Right kidney (tissue), 1 donor: ENCODE results near the gene CLSTN3.

Source experiments
- DNase-seq: peaks from one replicate; pipeline ENCODE4 v3.0.0-alpha.2; 2016

Gene CLSTN3

GRCh38 chr12:7125632-7126227 is 4.4 kb upstream of the CLSTN3 start:
- DNase-seq = no peak

- DNase-seq = no peak
These were observed 2.1 kb upstream of the CLSTN3 start for GRCh38 chr12:7127916-7128626.

- no peak for DNase-seq
These were observed 1.4 kb upstream of the CLSTN3 start, which contains the start of gene RBP5 for GRCh38 chr12:7128681-7129286. Gene RBP5 (minus strand): TSS chr12:7128889. CDS start chr12:7128775, 114 bp downstream.

GRCh38 chr12:7129287-7129871 is 792 bp upstream of the CLSTN3 start:
- DNase-seq = peak; percentile 29

- DNase-seq = peak; percentile 70
These were observed 730 bp downstream of the CLSTN3 start for GRCh38 chr12:7130701-7131501.

GRCh38 chr12:7131502-7131866 is 1.3 kb downstream of the CLSTN3 start:
- peak; percentile 60 for DNase-seq

GRCh38 chr12:7134396-7135166 is 4.4 kb downstream of the CLSTN3 start:
- no peak for DNase-seq

- DNase-seq = no peak
These were observed 5.9 kb downstream of the CLSTN3 start for GRCh38 chr12:7136071-7136470.

GRCh38 chr12:7136676-7137075 is 6.5 kb downstream of the CLSTN3 start:
- no peak for DNase-seq

- DNase-seq = no peak
These were observed 7.7 kb downstream of the CLSTN3 start for GRCh38 chr12:7137908-7138307.

GRCh38 chr12:7139200-7139599 is 9.0 kb downstream of the CLSTN3 start:
- no peak for DNase-seq

GRCh38 chr12:7141351-7142005 is 11.3 kb downstream of the CLSTN3 start:
- no peak for DNase-seq

GRCh38 chr12:7142056-7142644 is 12.0 kb downstream of the CLSTN3 start:
- no peak for DNase-seq

GRCh38 chr12:7142809-7143465 is 12.8 kb downstream of the CLSTN3 start:
- no peak for DNase-seq

- DNase-seq = no peak
These were observed 13.4 kb downstream of the CLSTN3 start for GRCh38 chr12:7143564-7143963.

- no peak for DNase-seq
These were observed 14.4 kb downstream of the CLSTN3 start for GRCh38 chr12:7144414-7145120.

GRCh38 chr12:7145671-7146070 is 15.5 kb downstream of the CLSTN3 start:
- DNase-seq = no peak

- no peak for DNase-seq
These were observed 16.1 kb downstream of the CLSTN3 start for GRCh38 chr12:7146228-7146627.

- DNase-seq = no peak
These were observed 16.7 kb downstream of the CLSTN3 start for GRCh38 chr12:7146906-7147305.

- DNase-seq = no peak
These were observed 20.2 kb downstream of the CLSTN3 start for GRCh38 chr12:7150356-7150755.
